ENCODE measurements around the gene PDK1.

- no peak for TF ChIP-seq EZH2 (IDR thresholded peaks at IDR 0.05)
- no peak for TF ChIP-seq EZH2phosphoT487 (IDR thresholded peaks at IDR 0.05)
Measured at GRCh38 chr2:172606285-172606684, 50.4 kb downstream of the PDK1 start.
